ENCODE measurements around the gene SNUPN. TPM values are rescaled to one million over a fixed set of nuclear protein-coding genes. Genes with fewer than 3 reads are reported as not detected.

SNUPN gene
- total and polyA plus RNA-seq, 2 experiments from 2014 or later, result 25.2 to 28.8 TPM

GRCh38 chr15:75599401-75599800 lies 26.1 kb downstream of the SNUPN start:
- Histone ChIP-seq H4K20me1 (ENCODE audit: insufficient read depth, poor library complexity, severe bottlenecking) (no peaks in the 10 kb centered on the region), H3K36me3 (replicated peaks; ENCODE audit: insufficient read depth, low read depth) (peaks cover 5% of the 10 kb centered on the region), H3K4me1 (ENCODE audit: insufficient read depth) (peaks cover 3% of the 10 kb centered on the region), H2AFZ (no peak overlapping the region), H3K79me2 (no peaks in the 10 kb centered on the region), H3K4me2 (no peak overlapping the region), H3K27ac (no peak overlapping the region), H3K27me3 (no peaks in the 10 kb centered on the region), H3K9me3 (ENCODE audit: low read depth) (no peaks in the 10 kb centered on the region), H3K9me2 (replicated peaks; ENCODE audit: insufficient read depth) (no peaks in the 10 kb centered on the region), H3K4me3 (no peak overlapping the region)
- 79% methylated on average over 2 of the region's 2 CpGs for WGBS (ENCODE audit: low lambda C conversion rate, missing lambda C conversion rate)
- DNase-seq (ENCODE audit: low spot score), result no peak
- TF ChIP-seq EZH2phosphoT487 (IDR thresholded peaks at IDR 0.05; ENCODE audit: low read depth, severe bottlenecking, unreplicated experiment) (no peak), CTCF (IDR thresholded peaks at IDR 0.05; ENCODE audit: poor library complexity) (no peak), EZH2 (IDR thresholded peaks at IDR 0.05; ENCODE audit: borderline replicate concordance) (no peak)

- Histone ChIP-seq H3K4me2 (no peak overlapping the region), H3K79me2 (no peaks in the 10 kb centered on the region), H2AFZ (no peak overlapping the region), H3K4me1 (ENCODE audit: insufficient read depth) (peaks cover 3% of the 10 kb centered on the region), H3K27me3 (no peaks in the 10 kb centered on the region), H4K20me1 (ENCODE audit: insufficient read depth, poor library complexity, severe bottlenecking) (no peaks in the 10 kb centered on the region), H3K27ac (no peak overlapping the region), H3K9me2 (replicated peaks; ENCODE audit: insufficient read depth) (no peaks in the 10 kb centered on the region), H3K36me3 (replicated peaks; ENCODE audit: insufficient read depth, low read depth) (peaks cover 5% of the 10 kb centered on the region), H3K4me3 (no peak overlapping the region), H3K9me3 (ENCODE audit: low read depth) (no peaks in the 10 kb centered on the region)
- TF ChIP-seq CTCF (IDR thresholded peaks at IDR 0.05; ENCODE audit: poor library complexity) (no peak), EZH2phosphoT487 (IDR thresholded peaks at IDR 0.05; ENCODE audit: low read depth, severe bottlenecking, unreplicated experiment) (no peak), EZH2 (IDR thresholded peaks at IDR 0.05; ENCODE audit: borderline replicate concordance) (no peak)
- WGBS (ENCODE audit: low lambda C conversion rate, missing lambda C conversion rate), result 95% methylated on average over 4 of the region's 4 CpGs
- no peak for DNase-seq (ENCODE audit: low spot score)
Observed at GRCh38 chr15:75598361-75598760, 27.2 kb downstream of the SNUPN start.

- H2AFZ ChIP-seq, result no peak overlapping the region
- H3K36me3 ChIP-seq (replicated peaks; ENCODE audit: insufficient read depth, low read depth), result peaks cover 5% of the 10 kb centered on the region
- no peak overlapping the region for H3K4me2 ChIP-seq
- no peak overlapping the region for H3K4me3 ChIP-seq
- peak overlapping the region; percentile 28 for H3K27ac ChIP-seq
- no peaks in the 10 kb centered on the region for H3K27me3 ChIP-seq
- peaks cover 3% of the 10 kb centered on the region for H3K4me1 ChIP-seq (ENCODE audit: insufficient read depth)
- no peaks in the 10 kb centered on the region for H3K9me3 ChIP-seq (ENCODE audit: low read depth)
- no peaks in the 10 kb centered on the region for H4K20me1 ChIP-seq (ENCODE audit: insufficient read depth, poor library complexity, severe bottlenecking)
- no peaks in the 10 kb centered on the region for H3K9me2 ChIP-seq (replicated peaks; ENCODE audit: insufficient read depth)
- no peaks in the 10 kb centered on the region for H3K79me2 ChIP-seq
- DNase-seq (ENCODE audit: low spot score), result peak; percentile 25
- TF ChIP-seq EZH2 (IDR thresholded peaks at IDR 0.05; ENCODE audit: borderline replicate concordance) (no peak), CTCF (IDR thresholded peaks at IDR 0.05; ENCODE audit: poor library complexity) (peak; percentile 26)
- WGBS (ENCODE audit: low lambda C conversion rate, missing lambda C conversion rate), result 73% methylated on average over 3 of the region's 3 CpGs
Observed at GRCh38 chr15:75597667-75598341, 27.7 kb downstream of the SNUPN start.

Data from hepatocyte (in vitro differentiated cells).